Hematopoietic multipotent progenitor cell treated with erythropoietin and hydrocortisone succinate and interleukin-3 and kit ligand, for 6 days (in vitro differentiated cells): ENCODE results near the gene KAZN.
A peak's percentile ranks its signal among the peaks of the same experiment; 100 is the strongest.

Experiments
- DNase-seq: peaks from one replicate; pipeline ENCODE4 v3.0.0-alpha.2; 2015

KAZN gene

GRCh38 chr1:14777516-14778506 lies 179.3 kb downstream of the KAZN start:
- peak; percentile 71 for DNase-seq

DNA sequence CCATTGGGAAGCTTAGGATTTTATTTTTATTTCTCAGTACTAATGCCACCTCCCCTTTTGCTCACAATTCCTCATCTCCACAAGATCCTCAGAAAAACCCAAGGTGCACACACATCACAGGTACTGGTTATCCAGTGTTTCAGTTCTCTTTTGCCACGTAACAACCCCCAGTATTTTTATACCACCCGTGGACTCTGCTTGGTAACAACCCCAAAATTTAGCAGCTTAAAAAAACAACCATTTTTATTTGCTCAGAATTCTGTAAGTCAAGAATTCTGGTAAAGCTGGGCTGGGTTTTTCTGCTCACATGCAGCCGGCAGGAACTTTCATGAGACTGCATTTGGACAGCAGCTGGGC lies 180.0 kb downstream of the KAZN start:
- no peak for DNase-seq

GRCh38 chr1:14778898-14779865 lies 180.7 kb downstream of the KAZN start:
- peak; percentile 74 for DNase-seq

DNA sequence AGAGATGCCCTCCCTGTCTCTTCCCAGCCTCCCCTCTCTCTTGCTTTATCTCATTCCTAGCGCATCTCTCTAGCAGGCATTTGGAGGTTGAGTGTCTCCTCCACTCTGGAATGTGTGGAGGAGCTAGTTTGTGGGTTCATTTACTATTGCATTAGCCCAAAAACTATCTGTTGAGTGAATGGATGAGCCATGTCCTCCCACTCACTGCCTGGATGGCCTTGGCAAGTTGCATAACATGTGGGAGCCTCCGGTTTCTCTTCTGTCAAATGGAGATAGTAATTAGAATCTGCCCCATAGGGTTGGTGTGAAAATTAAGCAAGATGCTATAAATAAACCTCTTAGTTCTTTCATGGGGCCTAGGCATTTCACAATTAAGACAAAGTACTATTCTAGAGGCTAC lies 181.8 kb downstream of the KAZN start:
- DNase-seq, result no peak

- no peak for DNase-seq
Measured at GRCh38 chr1:14781811-14782210, 183.3 kb downstream of the KAZN start.

DNA sequence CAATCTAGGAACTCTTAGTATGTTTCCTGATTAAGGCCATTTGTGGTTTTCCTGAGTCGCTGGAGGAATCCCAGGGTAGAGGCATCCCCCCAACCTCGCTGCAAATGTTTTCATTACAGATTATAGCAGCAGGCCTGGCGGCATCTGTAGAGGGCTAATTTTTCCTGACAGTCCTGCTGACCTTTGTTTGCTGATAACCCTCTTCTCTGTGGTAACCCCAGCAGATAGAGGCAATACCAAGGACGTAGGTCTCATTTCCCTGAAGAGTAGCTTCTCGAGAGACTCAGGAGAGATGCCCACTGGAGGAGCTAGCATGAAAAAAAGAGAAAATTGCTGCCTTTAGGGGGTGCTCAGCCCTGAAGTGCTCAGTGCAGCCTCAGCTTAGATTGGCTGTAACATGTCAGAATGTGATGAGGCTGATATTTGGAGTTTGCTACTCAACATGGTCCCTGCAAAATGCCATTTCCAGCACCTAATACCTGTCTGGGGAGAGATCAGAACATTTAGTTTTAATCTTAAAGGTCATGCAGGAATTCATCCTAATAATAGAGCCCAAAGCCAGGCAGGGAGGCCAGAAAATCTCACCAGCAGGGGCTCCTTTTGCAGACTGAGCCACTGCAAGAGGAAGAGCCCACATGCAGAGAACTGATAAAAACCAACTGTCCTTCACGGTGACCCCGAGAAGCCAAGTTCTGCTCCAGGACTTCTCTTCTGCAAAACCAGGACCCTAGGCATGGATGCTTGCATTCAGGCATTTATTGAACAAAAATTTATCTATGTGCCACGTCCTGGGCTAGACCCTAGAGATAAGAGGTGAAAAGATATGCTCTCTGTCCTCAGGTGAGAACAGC lies 184.5 kb downstream of the KAZN start:
- DNase-seq, result peak; percentile 78

GRCh38 chr1:14783592-14783886 lies 185.1 kb downstream of the KAZN start:
- DNase-seq, result peak; percentile 16

GRCh38 chr1:14784790-14785773 lies 186.6 kb downstream of the KAZN start:
- DNase-seq, result peak; percentile 70

GRCh38 chr1:14786109-14786675 lies 187.7 kb downstream of the KAZN start:
- no peak for DNase-seq

- DNase-seq, result no peak
Measured at GRCh38 chr1:14786681-14787080, 188.2 kb downstream of the KAZN start.

GRCh38 chr1:14787604-14788003 lies 189.1 kb downstream of the KAZN start:
- DNase-seq, result no peak

GRCh38 chr1:14788080-14788479 lies 189.6 kb downstream of the KAZN start:
- DNase-seq, result no peak

- DNase-seq, result no peak
Measured at GRCh38 chr1:14790982-14791381, 192.5 kb downstream of the KAZN start.

- no peak for DNase-seq
Measured at GRCh38 chr1:14791654-14792053, 193.2 kb downstream of the KAZN start.

DNA sequence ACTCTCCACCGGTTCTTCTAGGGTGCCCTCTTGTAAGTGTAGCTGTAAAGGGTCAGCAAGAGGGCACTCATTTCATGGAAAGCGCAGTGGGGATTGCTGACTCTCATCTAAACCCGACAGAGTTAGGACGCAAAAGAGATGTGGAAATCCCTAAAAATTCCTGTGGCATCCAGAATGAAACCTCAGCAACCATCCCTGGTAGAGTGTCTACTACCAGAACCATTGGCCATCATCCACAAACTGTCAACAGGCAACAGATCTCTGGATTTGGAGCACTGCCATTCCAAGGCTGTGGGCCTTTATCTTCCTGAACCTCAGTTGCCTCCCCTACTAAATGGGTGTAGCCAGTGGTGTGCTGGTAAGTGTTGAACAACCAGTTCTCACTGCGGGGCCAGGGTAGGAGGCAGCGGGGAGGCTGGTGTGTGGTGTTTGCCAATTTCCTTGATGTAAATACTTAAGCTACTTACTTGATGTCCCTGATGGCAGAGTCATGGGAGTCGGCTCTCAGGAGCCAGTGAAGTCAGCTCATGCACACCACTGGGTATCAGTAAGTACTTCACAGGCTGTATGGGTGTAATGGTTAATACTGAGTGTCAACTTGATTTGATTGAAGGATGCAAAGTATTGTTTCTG lies 195.8 kb downstream of the KAZN start:
- DNase-seq, result no peak

- DNase-seq, result no peak
Measured at GRCh38 chr1:14794906-14795305, 196.4 kb downstream of the KAZN start.

- no peak for DNase-seq
Measured at GRCh38 chr1:14795589-14795988, 197.1 kb downstream of the KAZN start.

GRCh38 chr1:14800014-14800413 lies 201.5 kb downstream of the KAZN start:
- no peak for DNase-seq

DNA sequence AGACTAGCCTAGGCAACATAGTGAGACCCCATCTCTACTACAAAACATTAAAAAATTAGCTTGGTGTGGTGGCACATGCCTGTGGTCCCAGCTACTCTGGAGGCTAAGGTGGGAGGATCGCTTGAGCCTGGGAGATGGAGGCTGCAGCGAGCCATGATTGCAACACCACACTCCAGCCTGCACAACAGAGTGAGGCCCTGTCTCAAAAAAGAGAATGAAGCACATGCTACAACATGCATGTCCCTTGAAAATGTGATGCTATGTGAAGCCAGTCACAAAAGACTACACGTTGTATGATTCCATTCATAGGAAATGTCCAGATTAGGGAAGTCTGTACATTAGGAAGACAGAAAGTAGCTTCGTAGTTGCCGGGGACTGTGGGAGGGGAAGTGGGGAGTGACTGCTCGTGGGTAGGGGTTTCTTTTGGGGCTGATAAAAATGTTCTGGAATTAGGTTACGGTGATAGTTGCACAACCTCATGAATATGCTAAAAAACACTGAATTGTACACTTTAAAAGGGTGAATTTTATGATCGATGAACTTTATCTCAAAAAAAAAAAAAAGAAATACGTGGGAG lies 202.1 kb downstream of the KAZN start:
- DNase-seq, result no peak
